WTC11 (cell line): ENCODE measurements around the gene ANKDD1B.

Experiments used
- CTCF ChIP-seq: fragments of 200-600 bp; IDR thresholded peaks from 2 replicates; pipeline ENCODE4 v1.8.0; 2022; ENCODE audit warnings: antibody characterized with exemption
- E2F5 ChIP-seq: sonication (generic); formaldehyde crosslinking; IDR thresholded peaks from 2 replicates; pipeline ENCODE4 v1.8.1; 2022; ENCODE audit warnings: mild to moderate bottlenecking, moderate library complexity, missing genetic modification reagents
- FOXK1 ChIP-seq: sonication (generic); formaldehyde crosslinking; IDR thresholded peaks from 2 replicates; pipeline ENCODE4 v1.8.0; 2022; ENCODE audit warnings: mild to moderate bottlenecking, moderate library complexity, missing genetic modification reagents
- IRF2 ChIP-seq: sonication (generic); formaldehyde crosslinking; IDR thresholded peaks from 2 replicates; pipeline ENCODE4 v1.8.0; 2022; ENCODE audit warnings: low read depth, missing genetic modification reagents, borderline replicate concordance
- MYBL2 ChIP-seq: sonication (generic); formaldehyde crosslinking; IDR thresholded peaks from 2 replicates; pipeline ENCODE4 v1.8.1; 2023; ENCODE audit warnings: mild to moderate bottlenecking, moderate library complexity, missing genetic modification reagents
- RELA ChIP-seq: sonication (generic); formaldehyde crosslinking; IDR thresholded peaks from 2 replicates; pipeline ENCODE4 v1.8.1; 2022; ENCODE audit warnings: missing genetic modification reagents, mild to moderate bottlenecking, borderline replicate concordance
- SOX15 ChIP-seq: fragments of 250-450 bp; sonication (Bioruptor Pico); IDR thresholded peaks from 2 replicates; pipeline ENCODE4 v1.9.0; 2021; ENCODE audit warnings: mild to moderate bottlenecking
- ZSCAN18 ChIP-seq: fragments of 250-450 bp; sonication (Bioruptor Pico); IDR thresholded peaks from 2 replicates; pipeline ENCODE4 v2.1.2; 2022; ENCODE audit warnings: mild to moderate bottlenecking, moderate library complexity
- TF ChIP-seq, protein P1 (sequence below): sonication (generic); formaldehyde crosslinking; IDR thresholded peaks from 2 replicates; pipeline ENCODE4 v1.8.1; 2023; ENCODE audit warnings: mild to moderate bottlenecking, missing genetic modification reagents, borderline replicate concordance

DNA sequence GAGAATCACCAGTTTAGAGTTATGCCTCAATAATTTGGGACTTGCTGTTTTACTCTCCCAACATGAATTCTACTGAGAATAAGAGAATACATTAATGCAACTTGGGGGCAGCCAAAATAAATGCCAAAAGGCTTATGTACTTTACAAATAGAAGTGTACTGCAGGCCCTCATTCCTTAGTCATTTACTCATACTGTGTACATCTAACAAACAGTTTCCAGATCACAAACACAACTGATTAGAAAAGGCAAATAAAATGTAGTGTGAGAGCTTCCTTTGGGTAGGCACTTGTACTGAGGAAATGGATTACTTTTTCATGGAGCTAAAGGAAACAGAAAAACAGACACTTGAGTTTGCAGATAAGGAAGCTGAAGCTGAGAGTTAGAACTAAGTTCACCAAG lies 12.6 kb downstream of the ANKDD1B start:
- TF ChIP-seq ZSCAN18 (CRISPR knock-in tag), result no peak
- TF ChIP-seq CTCF, result no peak
- no peak for TF ChIP-seq RELA (CRISPR knock-in tag)
- TF ChIP-seq E2F5 (CRISPR knock-in tag), result no peak
- no peak for TF ChIP-seq MYBL2 (CRISPR knock-in tag)
- TF ChIP-seq, protein P1, sequence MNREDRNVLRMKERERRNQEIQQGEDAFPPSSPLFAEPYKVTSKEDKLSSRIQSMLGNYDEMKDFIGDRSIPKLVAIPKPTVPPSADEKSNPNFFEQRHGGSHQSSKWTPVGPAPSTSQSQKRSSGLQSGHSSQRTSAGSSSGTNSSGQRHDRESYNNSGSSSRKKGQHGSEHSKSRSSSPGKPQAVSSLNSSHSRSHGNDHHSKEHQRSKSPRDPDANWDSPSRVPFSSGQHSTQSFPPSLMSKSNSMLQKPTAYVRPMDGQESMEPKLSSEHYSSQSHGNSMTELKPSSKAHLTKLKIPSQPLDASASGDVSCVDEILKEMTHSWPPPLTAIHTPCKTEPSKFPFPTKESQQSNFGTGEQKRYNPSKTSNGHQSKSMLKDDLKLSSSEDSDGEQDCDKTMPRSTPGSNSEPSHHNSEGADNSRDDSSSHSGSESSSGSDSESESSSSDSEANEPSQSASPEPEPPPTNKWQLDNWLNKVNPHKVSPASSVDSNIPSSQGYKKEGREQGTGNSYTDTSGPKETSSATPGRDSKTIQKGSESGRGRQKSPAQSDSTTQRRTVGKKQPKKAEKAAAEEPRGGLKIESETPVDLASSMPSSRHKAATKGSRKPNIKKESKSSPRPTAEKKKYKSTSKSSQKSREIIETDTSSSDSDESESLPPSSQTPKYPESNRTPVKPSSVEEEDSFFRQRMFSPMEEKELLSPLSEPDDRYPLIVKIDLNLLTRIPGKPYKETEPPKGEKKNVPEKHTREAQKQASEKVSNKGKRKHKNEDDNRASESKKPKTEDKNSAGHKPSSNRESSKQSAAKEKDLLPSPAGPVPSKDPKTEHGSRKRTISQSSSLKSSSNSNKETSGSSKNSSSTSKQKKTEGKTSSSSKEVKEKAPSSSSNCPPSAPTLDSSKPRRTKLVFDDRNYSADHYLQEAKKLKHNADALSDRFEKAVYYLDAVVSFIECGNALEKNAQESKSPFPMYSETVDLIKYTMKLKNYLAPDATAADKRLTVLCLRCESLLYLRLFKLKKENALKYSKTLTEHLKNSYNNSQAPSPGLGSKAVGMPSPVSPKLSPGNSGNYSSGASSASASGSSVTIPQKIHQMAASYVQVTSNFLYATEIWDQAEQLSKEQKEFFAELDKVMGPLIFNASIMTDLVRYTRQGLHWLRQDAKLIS (CRISPR knock-in tag), result no peak
- no peak for TF ChIP-seq SOX15 (CRISPR knock-in tag)
- no peak for TF ChIP-seq IRF2
- no peak for TF ChIP-seq FOXK1 (CRISPR knock-in tag)
